ENCODE data around the gene TTC24.
"Not testable (repeated sequence)": the region's sequence is repeated elsewhere in the genome, so short reads cannot be mapped to it uniquely, and the experiment has no call there.

TTC24 gene

DNA sequence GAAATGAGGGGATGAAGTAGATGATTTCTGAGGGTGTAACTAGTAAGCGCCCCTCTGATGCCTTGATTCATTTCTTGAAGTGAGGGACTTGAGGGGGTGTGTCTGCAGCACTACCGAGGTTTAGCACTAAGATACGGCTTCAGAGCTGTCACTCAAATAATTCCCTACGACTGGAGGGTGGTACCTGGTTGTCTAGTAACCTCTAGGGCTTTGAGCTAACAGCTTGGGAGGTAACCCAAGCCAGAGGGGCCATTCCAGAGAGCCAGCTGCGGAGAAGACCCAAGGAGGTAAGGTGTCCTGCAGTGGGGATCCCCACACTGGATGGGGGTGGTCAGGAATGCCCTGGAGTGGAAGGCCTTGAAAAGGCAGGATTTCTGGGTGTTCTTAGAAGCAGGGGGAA, at the start of gene TTC24:
TTC24 (plus strand) TSS at position 252 of the 400 bp plus-strand sequence. CDS start 1,642 bp downstream, outside the sequence.
- DNase-seq, result no peak

DNA sequence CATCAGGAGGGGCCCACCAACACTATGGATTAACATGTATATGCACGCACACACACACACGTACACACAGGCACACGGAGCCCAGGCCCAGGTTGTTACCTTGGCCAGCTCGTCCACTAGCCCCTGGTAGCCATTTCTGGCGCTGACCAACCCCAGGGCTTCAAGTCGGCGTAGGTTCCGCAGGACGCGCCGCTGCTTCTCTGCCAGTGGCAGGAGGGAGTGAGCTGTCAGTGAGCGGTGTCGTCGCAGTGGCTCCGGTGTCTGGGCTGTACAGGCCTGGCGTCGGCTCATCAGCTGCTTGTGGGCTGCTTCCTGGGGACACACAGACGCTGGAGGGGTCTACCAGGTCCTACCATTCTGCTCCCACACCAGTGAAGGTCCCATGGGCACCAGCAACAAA, 49.5 kb upstream of the TTC24 start:
- no peak for DNase-seq

DNA sequence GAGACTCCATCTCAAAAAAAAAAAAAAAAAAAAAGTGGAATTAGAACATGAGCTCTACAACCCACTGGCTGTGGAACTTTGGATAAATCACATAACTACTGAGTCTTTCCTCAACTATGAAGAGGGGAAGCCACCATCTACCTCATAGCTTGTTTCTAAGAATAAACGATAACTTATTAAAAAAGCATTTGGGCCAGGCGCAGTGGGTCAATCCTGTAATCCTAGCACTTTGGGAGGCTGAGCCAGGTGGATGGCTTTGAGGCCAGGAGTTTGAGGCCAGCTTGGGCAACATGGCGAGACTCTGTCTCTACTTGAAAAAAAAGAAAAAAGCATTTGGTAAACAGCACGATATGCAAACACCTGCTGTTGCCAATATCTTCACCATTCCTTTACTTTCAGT, 47.1 kb upstream of the TTC24 start:
- DNase-seq, result no peak

DNA sequence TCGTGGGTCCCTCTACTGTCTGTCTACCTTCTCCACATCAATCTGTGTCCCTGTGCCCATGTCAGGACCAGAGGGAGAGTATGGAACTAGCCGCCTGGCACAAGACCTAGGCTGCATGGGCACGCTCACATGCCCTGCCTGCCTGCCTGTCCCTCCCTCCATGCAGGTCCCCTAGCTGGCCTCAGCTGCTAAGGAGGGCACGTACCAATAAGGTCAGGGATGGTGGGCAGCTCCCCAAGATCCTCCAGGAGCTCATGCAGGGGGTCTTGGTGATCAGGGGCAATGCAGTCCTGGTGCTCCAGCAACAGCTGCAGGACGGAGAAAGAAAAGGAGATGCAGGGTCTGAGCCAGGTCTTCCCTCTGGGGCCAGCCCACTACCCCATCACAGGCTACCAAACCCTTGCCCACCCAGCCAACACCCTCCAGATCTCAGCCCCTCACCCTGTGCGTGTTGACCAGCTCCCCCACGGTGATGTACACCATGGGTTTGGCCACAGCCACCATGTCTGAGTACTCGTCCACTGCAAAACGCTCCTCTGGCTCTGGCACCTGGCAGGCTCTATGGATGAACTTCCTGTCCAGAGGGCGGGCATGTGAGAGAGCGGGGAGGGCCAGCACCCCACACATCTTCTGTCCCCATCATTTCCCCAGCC, 45.8 kb upstream of the TTC24 start:
- DNase-seq, result no peak

DNA sequence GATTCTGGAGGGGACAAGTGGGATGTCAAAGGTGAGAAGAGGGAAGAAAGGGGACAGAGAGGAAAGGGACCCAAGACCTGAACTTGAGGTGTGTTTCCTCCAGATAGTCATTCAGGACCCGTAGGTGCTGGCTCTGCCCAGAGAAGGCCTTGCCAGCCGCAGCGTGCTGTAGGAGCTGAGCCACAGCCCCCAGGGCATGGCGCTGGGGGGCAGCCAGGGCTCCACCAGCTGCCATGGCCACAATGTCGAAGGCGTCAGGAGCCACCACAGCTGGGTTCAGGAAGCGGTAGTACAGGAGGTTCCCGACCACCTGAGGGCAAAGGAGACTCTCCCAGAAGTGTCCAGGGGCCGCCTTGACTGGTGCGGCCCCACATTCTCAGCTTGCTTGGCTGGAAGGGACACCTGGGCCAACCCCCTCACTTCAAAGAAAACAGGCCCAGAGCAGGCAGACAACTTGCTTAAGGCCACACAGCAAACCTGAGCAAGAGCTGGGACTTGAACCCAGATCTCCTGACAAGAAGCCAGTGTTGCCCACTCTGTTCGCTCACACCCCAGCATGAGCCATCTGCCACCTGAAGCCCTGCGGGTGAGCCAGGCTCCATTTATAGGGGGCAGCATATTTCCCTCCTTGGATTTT, 45.0 kb upstream of the TTC24 start:
- no peak for DNase-seq

DNA sequence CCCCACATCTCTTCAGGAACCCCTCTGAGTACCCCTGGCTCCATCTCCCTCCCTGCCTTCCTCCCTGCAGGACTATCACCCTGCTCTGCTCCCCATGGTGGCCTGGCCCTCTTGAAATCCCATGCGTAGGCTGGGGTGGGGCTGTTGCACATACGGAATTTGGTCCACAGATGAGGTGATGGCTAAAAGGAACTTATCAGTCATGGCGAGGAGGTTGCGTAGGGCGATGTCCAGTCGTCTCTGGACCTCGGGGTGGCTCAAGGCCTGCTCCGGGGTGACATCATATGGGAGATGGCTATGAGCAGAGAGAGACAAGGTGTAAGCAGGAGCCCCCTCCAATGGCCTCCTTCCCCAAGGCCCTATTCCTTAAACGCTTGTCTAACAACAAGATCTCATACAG, 42.5 kb upstream of the TTC24 start:
- DNase-seq, result no peak

DNA sequence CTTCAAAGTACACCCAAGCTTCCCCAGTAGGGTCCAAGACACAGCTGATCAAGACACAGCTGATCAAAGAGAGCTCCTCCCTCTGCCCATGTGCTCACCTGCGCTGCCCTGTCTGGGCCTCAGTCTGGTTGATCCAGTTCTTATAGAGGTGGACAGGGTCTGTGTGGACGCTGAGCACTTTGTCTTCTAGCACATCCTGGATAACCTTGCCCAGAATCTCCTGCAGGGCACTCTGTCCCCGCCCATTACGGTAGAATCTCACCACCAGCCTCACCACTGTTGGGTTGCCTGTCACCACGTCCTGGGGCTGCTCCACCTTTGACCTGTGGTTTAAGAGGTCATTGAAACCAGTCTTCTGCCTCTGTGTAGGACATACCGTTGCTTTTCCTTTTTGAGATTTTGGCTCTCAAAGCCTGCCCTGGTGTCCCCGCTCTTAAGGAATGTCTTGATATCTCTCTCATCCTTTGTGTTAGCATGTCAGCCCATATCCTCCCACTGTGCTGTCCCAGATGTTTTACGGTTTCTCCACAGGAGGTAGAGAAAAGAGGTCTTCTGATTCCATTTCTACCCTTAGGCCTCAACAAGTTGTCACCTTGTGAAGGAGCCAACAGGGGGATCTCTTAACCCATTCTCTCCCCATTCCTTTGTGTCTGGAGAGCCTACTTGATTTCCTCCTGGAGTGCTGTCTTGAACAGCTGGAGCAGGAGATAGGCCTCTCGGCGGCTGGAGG, 40.6 kb upstream of the TTC24 start:
- DNase-seq, result no peak

DNA sequence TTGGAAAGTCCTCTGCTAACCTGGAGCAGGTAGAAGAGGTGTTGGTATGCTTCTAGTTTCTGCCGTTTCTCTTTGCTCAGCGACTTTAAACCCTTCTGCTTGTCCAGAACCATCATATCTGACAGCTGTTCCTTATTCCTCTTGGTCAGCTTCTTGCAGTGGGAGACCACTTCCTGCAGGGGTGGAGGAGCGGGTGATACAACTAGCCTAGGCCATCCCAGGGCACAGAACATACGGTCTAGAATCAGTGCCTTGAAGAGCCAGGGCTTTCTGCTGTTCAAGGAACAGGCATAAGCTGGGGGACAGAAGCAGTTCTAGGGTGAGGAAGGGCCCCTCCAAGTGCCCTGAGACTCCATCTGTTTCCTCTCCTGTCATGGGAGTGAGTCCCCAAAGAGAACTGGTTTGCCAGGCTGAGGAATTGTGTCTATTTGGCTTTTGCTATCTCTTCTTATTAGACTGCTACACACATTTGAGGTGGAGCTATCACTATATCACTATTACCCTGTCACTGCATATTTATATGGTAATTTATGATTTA, 39.6 kb upstream of the TTC24 start:
- DNase-seq, result no peak

DNA sequence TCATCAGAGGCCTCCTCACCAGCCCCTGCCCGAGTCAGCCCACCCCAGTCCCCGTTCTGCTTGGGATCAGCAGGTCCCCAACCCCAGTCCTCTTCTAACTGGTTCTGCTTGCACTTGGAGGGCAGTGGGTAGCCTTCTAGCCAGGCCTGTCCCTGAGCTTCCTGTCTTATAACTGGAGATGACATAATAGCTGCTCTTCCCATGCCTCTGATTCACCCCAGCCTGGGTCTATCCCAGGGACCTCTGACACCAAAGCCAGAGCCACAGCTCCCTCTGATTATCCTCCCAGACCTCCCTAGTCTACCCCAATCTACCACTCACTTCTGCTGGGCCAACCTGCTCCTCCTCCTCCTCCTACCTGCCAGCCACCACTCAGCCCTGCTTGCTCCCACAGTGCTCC, 38.6 kb upstream of the TTC24 start:
- no peak for DNase-seq

DNA sequence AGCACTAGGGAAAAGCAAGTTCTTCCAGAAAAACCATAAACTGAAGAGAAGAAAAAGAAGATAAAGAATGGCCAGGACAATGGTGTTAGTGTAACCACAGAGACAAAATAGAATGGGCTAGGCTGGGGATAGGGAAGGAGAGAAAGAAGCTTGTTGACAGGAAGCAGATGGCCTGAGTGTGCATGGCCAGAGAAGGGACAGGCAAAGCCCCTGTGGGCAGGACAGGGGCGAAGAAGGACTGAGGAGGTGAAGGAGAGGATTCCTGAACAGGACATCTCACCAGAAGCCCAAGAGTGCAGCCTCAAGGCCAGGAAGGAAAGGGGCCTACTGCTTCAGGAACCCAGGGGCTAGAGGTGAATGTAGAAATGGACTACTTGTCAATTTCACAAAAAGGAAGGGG, 36.5 kb upstream of the TTC24 start:
- no peak for DNase-seq

DNA sequence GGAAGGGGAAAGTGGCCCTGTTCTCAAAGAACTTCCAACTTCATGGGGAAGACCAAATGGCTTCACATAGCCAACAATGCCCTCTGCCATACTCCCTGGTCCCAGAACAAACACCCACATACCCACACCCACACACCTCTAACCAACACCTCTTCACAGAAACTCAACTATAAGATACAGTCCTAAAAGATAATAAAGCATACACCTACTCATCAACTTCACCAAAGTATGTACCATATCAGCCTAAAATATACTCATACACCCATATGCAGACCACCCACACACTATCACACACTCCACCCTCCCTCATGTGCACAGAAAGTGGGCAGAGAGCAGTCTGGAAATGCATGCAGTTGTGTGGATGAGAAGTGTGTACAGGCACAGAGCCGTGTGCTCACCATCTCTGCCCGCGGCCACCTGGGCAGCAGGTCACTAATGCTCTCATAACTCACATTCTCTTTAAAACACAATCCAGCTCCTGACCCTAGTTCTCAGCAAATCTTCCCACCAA, 34.9 kb upstream of the TTC24 start:
- no peak for DNase-seq

DNA sequence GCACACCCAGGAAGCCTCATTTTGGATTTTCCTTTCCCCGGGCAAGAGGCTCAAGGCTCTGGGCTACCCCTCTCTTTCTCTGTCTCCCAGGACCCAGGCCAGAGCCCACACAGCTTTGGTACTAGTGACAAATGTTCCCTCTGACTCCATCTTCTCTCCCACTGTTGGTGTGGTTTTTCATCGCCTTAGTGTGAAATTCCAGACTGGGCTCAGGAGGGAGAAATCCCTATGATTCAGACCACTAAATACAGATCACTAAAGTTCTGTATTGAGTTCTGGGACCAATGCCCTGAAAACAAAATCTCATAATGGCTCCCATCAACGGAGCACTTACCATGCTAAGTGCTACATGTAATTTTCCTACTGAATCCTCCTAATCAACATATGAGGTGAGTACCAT, 33.3 kb upstream of the TTC24 start:
- no peak for DNase-seq

DNA sequence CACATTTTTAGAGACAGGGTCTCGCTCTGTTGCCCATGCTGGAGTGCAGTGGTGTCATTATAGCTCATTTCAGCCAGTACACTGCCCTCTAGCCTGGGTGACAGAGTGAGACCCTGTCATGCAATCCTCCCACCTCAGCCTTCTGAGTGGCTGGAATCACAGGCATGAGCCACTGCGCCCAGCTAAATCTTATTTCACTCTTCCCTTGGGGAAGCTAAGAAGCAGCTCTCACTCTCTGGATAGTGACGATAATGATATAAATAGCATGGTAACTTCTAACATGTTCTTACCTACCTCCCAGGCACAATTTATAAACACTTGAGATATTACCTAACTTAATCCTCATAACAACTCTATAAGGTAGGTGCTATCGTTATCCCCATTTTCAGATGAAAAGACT, 32.1 kb upstream of the TTC24 start:
- DNase-seq, result no peak

DNA sequence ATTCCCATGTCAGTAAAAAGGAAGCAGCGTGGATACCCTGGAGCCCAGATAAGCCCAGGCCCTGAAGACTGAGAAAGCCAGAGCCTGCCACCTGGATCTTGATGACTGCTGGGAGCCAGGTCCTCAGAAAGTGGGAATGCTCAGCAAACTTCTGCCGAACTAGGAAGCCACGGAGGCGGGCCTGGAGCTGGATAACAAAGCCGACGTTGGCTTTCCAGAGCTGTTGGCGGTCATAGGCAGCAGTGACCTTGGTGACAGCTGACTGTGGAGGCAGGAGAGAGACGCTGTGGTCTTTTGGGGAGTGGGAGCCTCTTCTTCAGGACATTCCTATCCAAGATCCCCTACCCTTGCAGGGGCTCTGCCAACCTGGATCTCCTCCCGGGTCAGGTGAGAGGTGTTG, 31.5 kb upstream of the TTC24 start:
- DNase-seq, result no peak

DNA sequence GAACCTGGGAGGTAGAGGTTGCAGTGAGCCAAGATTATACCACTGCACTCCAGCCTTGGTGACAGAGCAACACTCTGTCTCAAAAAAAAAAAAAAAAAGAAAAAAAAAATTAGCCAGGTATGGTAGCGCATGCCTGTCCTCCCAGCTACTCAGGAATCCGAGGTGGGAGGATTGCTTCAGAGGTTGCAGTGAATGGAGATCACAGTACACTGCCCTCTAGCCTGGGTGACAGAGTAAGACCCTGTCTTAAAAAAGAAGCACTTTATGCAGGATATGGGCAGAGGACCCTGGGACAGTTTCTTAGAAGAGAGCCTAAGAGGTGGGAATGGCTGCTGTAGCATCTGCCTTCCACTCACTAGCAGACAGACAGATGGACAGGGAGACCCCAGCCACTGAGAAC, 30.1 kb upstream of the TTC24 start:
- no peak for DNase-seq

DNA sequence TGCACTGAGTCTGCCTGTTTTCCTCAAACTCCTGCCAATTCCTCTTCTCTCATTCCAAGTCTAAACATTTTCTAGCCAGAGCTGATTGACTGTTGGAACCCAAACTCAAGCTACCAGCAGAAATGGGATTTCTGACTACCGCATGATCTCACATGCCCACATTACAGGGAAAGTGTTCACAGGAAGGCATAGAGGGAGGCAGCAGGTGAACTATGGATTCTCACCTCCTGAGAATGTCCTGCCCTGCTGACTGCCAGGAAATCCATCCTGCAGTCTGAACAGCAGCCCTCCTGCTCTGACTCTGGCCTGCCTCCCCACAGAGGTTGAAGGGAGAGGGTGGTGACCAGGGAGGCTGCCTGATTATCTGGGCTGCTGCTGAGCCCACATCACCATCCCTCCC, 29.7 kb upstream of the TTC24 start:
- no peak for DNase-seq

DNA sequence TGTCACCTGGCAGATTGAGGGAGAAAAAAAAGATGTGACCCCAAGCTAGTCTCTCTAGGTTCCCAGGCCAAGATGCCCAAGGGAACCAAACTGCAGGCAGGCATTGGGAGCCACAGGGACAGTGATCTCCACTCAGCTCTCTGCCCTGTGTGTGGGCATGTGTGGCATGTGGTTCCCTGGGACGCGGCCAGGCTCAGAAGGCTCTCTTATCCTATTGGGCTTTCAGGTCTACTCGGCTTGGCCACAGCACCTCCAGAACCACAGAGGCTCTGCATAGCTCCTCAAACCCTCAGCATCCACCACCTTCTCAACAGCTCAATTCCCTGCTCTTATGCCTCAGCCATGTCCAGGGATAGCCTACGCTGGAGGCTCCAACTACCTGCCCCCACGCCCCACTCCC, 29.2 kb upstream of the TTC24 start:
- DNase-seq, result no peak

DNA sequence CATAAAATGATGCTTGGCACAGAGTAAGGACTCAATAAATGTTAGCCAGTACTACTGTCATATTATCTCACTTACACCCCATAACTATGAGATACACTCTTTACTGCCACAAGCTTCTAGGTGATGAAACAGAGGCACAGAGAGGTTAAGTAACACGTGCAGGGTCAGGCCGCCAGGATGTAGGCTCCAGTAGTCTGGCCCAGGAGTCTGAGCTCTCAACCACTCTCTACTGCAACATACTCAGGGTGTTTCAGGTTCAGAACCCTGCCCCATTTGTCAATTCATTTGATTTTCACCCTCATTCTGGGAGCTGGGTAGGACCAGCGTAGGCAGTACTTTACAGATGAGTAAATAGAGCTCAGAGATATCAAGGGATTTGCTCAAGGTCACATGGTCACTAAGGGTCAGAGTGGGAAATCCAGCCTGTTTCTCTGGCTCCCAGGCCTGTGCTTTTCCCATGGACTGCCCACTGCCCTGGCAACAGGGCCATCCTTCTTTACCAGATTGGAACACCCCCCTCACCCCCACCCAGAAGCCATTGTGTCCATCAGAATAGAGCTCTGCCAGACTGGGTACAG, 28.4 kb upstream of the TTC24 start:
- DNase-seq, result no peak

DNA sequence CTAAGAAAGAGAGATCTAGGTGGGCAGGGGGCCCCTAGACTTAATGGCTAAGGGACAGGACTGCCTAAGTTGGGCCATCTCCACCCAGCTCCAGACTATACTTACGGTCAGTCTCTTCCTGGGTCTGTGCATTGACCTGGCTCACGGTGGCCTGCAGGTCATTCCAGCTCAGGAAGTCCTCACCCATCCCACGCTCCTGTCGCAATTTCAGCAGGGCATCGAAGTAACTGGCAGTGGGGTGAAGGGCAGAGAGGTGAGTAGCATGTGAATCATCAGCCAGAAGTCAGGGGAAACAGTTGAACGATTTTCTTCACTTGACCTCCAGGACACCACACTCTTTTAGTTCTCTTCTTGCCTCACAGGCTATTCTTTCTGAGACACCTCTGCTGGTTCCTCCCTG, 27.7 kb upstream of the TTC24 start:
- no peak for DNase-seq

DNA sequence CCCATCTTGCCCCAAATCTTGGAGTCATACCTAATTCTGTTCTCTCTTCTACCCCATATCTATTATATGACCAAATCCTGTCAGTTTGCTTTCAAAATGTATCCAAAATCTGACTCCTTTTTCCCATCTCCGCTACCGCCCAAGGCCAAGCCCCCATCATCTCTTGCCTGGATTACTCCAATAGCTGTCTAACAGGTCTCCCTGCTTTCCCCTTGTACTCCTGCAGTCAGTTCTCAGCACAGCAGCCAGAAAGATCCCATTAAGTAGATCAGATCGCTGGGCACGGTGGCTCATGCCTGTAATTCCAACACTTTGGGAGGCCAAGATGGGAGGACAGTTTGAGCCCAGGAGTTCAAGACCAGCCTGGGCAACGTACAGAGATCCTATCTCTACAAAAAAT, 27.0 kb upstream of the TTC24 start:
- no peak for DNase-seq

DNA sequence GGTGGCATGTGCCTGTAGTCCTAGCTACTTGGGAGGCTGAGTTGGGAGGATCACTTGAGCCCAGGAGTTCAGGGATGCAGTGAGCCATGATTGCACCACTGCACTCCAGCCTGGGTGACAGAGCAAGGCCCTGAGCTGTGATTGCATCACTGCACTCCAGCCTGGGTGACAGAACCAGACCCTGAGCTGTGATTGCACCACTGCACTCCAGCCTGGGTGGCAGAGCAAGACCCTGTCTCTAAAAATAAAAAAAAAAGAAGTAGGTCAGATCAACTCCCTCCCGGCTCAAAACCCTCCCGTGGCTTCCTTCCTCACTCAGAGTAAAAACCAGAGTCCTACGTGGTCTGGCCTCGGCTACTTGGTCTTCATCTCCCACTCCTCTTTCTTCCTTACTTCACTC, 26.6 kb upstream of the TTC24 start:
- not testable (repeated sequence) for DNase-seq

DNA sequence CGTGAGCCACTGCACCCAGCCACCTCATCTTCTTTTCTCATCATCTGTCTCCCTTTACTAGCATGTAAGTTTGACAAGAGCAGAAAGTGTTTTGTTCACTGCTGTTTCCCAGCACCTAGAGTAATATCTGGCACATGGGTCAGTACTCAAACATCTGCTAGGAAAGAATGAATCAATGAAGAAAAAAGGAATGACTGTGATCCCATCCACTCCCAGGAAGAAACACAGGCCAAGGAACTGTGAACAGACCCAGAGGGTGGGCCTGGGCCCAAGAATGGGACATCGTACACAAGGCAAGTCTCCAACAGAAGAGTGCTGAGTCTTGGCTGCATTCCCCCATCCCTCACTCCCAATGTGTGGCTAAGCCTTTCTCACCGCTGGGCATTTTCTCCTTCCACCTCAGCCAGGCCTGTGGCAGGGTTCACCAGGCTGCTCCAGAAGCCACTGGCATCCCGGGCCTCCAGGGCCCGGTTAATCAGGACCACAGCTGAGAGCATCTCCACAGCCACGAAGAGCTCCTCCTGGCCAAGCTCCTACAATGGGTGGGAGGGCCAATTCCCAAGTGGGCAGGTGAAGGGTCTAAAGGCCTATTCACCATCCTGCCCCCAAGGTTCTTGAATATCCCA, 25.6 kb upstream of the TTC24 start:
- DNase-seq, result no peak

DNA sequence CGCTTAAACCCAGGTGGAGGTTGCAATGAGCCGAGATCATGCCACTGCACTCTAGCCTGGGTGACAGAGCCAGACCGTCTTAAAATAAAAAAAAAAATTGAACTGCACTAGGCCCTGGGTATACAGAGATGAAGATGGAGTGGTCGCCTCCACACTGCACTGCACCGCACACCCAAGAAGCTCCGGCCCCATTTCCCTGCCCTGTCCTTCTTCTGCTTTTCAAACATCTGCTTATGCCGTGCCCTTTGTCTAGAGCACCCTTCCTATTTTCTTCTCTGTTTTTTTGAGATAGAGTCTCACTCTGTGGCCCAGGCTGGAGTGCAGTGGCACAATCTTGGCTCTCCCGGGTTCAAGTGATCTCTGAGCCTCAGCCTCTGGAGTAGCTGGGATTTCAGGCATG, 24.6 kb upstream of the TTC24 start:
- DNase-seq, result no peak
